GM12892 (cell line): ENCODE results near the gene PPFIA1.

Experiments
- POLR2A ChIP-seq: IDR thresholded peaks from 2 replicates; pipeline ENCODE4 v1.6.1; 2011; ENCODE audit warnings: low read depth, low read length, control low read depth
- POLR2AphosphoS5 ChIP-seq: IDR thresholded peaks from 2 replicates; pipeline ENCODE4 v1.6.1; 2011; ENCODE audit warnings: low read depth, low read length, control low read depth

- TF ChIP-seq POLR2A (no peak), POLR2AphosphoS5 (no peak)
Measured at GRCh38 chr11:70433526-70433925, 163.0 kb downstream of the PPFIA1 start.
